PFSK-1 (cell line): Measurements from ENCODE around the gene CCDC88C.

Source experiments
- FOXP2 ChIP-seq: optimal IDR thresholded peaks from 2 replicates; pipeline ENCODE3; 2011; ENCODE audit warnings: borderline replicate concordance, control low read depth, inconsistent platforms; ENCODE audit not compliant: insufficient read depth; ENCODE audit errors: extremely low read length, extremely low read depth
- POLR2AphosphoS5 ChIP-seq: IDR thresholded peaks from 2 replicates; pipeline ENCODE4 v1.6.1; 2012; ENCODE audit warnings: low read depth, mild to moderate bottlenecking, control low read depth, low read length, moderate library complexity
- SIN3A ChIP-seq: IDR thresholded peaks from 2 replicates; pipeline ENCODE4 v1.6.1; 2012; ENCODE audit warnings: mild to moderate bottlenecking, low read length, moderate library complexity, borderline replicate concordance; ENCODE audit not compliant: insufficient read depth
- TAF1 ChIP-seq: IDR thresholded peaks from 2 replicates; pipeline ENCODE4 v1.6.1; 2012; ENCODE audit warnings: low read length, control low read depth, borderline replicate concordance; ENCODE audit not compliant: insufficient read depth
- TF ChIP-seq, protein P1 (sequence below), 2 experiments: IDR thresholded peaks; 2 replicates each; pipeline versions ENCODE4 v1.6.1 to v1.8.0; 2011 to 2012; ENCODE audit warnings: low read depth in 2 of 2, low read length in 2 of 2, control low read depth in 1 of 2, inconsistent platforms in 1 of 2, mild to moderate bottlenecking in 1 of 2, moderate library complexity in 1 of 2; ENCODE audit not compliant: insufficient read depth in 1 of 2

DNA sequence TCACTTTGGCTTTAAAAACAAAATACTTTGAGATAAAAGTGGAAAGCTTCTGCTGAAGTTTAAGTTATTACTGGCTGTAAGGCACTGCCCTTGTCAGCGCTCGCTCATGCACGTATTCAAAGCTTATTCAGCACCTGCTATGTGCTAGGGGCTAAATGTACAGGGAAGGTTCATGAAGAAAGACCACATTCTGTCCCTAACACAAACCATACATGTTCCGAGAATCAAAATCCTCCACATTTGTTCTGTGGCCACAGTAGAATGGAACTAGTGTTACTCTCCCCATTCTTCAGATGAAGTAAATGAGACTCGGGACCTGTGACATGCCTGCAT, 139.3 kb downstream of the CCDC88C start:
- TF ChIP-seq SIN3A (no peak), TAF1 (no peak), POLR2AphosphoS5 (no peak), FOXP2 (no peak)
- TF ChIP-seq, protein P1, sequence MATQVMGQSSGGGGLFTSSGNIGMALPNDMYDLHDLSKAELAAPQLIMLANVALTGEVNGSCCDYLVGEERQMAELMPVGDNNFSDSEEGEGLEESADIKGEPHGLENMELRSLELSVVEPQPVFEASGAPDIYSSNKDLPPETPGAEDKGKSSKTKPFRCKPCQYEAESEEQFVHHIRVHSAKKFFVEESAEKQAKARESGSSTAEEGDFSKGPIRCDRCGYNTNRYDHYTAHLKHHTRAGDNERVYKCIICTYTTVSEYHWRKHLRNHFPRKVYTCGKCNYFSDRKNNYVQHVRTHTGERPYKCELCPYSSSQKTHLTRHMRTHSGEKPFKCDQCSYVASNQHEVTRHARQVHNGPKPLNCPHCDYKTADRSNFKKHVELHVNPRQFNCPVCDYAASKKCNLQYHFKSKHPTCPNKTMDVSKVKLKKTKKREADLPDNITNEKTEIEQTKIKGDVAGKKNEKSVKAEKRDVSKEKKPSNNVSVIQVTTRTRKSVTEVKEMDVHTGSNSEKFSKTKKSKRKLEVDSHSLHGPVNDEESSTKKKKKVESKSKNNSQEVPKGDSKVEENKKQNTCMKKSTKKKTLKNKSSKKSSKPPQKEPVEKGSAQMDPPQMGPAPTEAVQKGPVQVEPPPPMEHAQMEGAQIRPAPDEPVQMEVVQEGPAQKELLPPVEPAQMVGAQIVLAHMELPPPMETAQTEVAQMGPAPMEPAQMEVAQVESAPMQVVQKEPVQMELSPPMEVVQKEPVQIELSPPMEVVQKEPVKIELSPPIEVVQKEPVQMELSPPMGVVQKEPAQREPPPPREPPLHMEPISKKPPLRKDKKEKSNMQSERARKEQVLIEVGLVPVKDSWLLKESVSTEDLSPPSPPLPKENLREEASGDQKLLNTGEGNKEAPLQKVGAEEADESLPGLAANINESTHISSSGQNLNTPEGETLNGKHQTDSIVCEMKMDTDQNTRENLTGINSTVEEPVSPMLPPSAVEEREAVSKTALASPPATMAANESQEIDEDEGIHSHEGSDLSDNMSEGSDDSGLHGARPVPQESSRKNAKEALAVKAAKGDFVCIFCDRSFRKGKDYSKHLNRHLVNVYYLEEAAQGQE (IDR thresholded peaks at IDR 0.05; ENCODE audit: insufficient read depth in 1 of 2, low read depth in 2 of 2, low read length in 2 of 2) = no peak
